ENCODE results near the gene CREB3L2.

DNA sequence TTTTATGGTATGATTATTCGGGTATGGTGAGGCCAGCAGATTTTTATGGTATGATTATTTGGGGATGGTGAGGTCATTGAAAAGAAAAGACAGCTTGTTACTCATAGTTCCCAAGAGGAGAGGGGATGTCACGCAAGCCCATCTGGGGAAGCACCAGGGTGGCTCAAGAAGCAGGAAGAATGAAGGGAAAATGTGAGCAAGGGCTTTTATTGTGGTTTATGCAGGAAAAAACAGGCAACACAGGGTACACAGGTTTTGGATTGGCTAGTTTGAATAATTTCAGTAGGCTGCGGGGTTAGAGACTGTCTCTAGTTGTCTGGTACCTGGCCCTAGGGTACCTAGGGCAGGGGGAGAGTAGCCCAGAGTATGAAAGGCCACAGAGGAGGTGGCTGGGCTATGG lies 128.4 kb downstream of the CREB3L2 start:
- TF ChIP-seq NFRKB (IDR thresholded peaks at IDR 0.05) (no peak), HDGF (IDR thresholded peaks at IDR 0.05; ENCODE audit: borderline replicate concordance) (no peak), FOXM1 (IDR thresholded peaks at IDR 0.05; ENCODE audit: borderline replicate concordance) (no peak), SUZ12 (IDR thresholded peaks at IDR 0.05) (no peak), FOXK2 (IDR thresholded peaks at IDR 0.05) (no peak), ELF4 (IDR thresholded peaks at IDR 0.05) (no peak), BHLHE40 (IDR thresholded peaks at IDR 0.05; ENCODE audit: borderline replicate concordance) (no peak), L3MBTL2 (conservative IDR thresholded peaks at IDR 0.05) (no peak), SP1 (IDR thresholded peaks at IDR 0.05) (no peak), FOXA1 (IDR thresholded peaks at IDR 0.05) (no peak)
- TF ChIP-seq, protein P1, sequence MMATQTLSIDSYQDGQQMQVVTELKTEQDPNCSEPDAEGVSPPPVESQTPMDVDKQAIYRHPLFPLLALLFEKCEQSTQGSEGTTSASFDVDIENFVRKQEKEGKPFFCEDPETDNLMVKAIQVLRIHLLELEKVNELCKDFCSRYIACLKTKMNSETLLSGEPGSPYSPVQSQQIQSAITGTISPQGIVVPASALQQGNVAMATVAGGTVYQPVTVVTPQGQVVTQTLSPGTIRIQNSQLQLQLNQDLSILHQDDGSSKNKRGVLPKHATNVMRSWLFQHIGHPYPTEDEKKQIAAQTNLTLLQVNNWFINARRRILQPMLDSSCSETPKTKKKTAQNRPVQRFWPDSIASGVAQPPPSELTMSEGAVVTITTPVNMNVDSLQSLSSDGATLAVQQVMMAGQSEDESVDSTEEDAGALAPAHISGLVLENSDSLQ (IDR thresholded peaks at IDR 0.05) = no peak

All from HEK293T (cell line).